NCI-H345 (cell line): Measurements from ENCODE around the gene SEC16B.
A peak's percentile ranks its signal among the peaks of the same experiment; 100 is the strongest.

Experiments
- DNase-seq: peaks from one replicate; lab custom pipeline; 2025; lab: John Stamatoyannopoulos, UW

SEC16B gene

DNA sequence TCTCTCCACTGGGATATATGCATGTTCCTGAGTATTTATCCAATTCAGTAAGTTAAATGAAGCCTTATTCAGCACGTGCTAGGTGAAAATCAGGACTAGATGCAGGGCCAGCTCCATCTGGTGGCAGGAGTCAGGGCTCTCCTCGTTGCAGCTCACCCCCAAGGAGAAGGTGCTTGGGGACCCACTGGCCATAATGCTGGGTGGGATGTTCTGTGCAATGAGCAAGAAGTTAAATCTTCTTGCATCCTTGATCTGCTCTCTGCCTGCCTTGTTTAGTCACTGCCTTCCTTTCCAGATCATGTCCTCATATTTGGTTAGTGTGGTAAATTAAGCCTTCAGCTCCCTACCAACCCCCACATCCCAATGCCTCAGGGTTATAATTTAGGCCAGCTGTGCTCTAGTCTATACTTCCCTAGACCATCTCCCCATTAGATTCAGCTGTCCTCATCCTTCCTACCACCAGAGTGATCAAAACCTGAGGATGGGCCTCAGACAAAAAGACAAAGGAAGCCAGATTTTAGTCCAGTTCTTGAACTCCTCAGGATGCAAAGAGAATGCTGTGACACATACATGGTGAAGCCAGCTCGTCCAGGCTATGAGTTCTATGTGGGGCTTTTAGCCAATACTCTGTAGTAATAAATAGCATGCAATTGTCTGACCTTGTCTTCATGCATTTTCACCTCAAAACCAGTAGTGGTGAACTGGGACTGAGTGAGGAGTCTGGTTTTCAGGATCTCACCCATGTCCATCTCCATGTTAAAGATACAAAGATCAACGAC, 55.9 kb downstream of the SEC16B start:
- peak; percentile 50 for DNase-seq

- DNase-seq: peak; percentile 47
Measured at GRCh38 chr1:177912991-177913390, 56.9 kb downstream of the SEC16B start.

- no peak for DNase-seq
Measured at GRCh38 chr1:177909416-177909815, 60.4 kb downstream of the SEC16B start.

- DNase-seq: peak; percentile 36
Measured at GRCh38 chr1:177907000-177907399, 62.9 kb downstream of the SEC16B start.

GRCh38 chr1:177905686-177906085, 64.2 kb downstream of the SEC16B start:
- DNase-seq: no peak

DNA sequence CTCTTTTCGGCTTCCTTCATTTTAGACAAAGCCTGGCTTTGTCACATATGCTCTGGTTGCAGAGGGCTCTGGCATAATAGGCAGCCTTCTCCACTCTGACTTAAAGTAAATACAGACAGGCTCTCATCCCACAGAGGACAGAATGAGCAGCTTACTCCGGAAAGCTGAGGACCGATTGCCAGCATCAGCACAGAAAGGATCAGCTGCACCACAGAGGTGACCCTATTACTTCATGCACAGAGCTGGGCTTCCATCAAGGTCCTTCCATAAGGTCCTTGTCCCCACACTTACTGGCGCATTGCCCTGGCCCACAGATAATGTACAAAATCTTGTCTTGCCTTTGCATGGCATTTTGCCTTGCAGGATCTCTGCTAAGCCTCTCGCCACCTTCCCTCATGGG, 67.6 kb downstream of the SEC16B start:
- peak; percentile 72 for DNase-seq

GRCh38 chr1:177897998-177898654, 71.7 kb downstream of the SEC16B start:
- DNase-seq: peak; percentile 91

DNA sequence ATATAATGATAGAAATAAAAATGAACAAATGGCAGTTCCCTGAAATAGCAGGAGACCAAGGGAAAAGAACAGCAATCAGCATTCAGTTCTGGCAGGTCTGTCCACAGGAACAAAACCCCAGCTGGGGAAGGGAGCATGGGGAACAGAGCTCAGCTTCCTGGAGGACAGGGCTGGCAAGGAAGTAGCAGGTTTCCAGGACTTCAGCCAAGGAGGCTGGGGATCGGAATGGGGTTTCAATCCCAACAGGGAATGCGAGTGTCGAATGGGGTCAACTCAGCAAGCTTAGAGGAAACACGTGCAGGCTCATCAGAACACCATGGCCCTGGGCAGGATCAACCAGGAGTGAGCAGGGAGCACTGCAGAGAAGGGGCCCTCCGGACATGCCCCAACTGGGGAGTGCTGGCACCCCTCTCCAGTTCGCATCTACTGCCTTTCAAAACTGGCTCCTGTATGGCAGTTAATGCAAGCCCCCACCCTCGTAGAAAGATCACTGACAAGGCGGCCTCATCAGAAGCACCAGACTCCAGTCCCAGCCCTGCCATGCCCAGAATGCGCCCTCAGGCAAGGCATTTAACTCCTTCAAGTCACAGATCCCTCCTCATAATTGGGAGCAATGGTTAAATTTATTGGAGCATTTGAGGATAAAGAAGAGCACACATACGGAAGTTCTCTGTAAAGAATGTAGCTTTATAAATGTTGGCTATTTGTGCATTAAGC, 72.4 kb downstream of the SEC16B start:
- no peak for DNase-seq
